IMR-90 (cell line): ENCODE data around the gene CLEC4D. TPM values are rescaled to one million over a fixed set of nuclear protein-coding genes. Genes with fewer than 3 reads are reported as not detected.

Source experiments
- ATAC-seq: fragments of 200-7000 bp; cut with Tn5 transposase; 2 replicates; pipeline ENCODE4 v1.9.1; 2020; ENCODE audit warnings: low read depth, mild to moderate bottlenecking, moderate library complexity
- BruUV-seq: library from RNA; stranded (reverse); fragments of 400-500 nt; replicated peaks from 2 replicates; lab custom pipeline; 2021; lab: Mats Ljungman, UMichigan
- CTCF ChIA-PET: fragments of 300-600 bp; formaldehyde crosslinking; extraction: SDS; loops from one replicate; lab custom pipeline; 2021; ENCODE audit warnings: antibody characterized with exemption; lab: Yijun Ruan, JAX
- POLR2A ChIA-PET: fragments of 300-600 bp; sonication (Branson Sonifier 250); formaldehyde crosslinking; loops from one replicate; lab custom pipeline; 2022; ENCODE audit warnings: antibody characterized with exemption; ENCODE audit not compliant: unreplicated experiment; lab: Charles Lee
- DNase-seq: peaks from one replicate; pipeline ENCODE4 v3.0.0; 2013
- H2AFZ ChIP-seq: replicated peaks from 2 replicates; pipeline ENCODE3; 2013; ENCODE audit warnings: low read length, mild to moderate bottlenecking; ENCODE audit not compliant: poor library complexity
- H2AK5ac ChIP-seq: 2 replicates; pipeline ENCODE4 v1.6.1; 2013; ENCODE audit warnings: low read depth, low read length, inconsistent platforms
- H2AK9ac ChIP-seq: replicated peaks from 2 replicates; pipeline ENCODE3; 2013; ENCODE audit warnings: mild to moderate bottlenecking, low read depth, low read length, moderate library complexity; ENCODE audit not compliant: poor library complexity
- H2BK120ac ChIP-seq: 2 replicates; pipeline ENCODE4 v1.6.1; 2013; ENCODE audit warnings: low read depth, low read length, inconsistent platforms
- H2BK15ac ChIP-seq: 3 replicates; pipeline ENCODE4 v1.6.1; 2013; ENCODE audit warnings: low read depth, low read length, inconsistent platforms
- H2BK20ac ChIP-seq: 2 replicates; pipeline ENCODE4 v1.6.1; 2013; ENCODE audit warnings: low read depth, mild to moderate bottlenecking, inconsistent platforms, low read length, moderate library complexity
- H2BK5ac ChIP-seq: 2 replicates; pipeline ENCODE4 v1.6.1; 2013; ENCODE audit warnings: mild to moderate bottlenecking, low read depth, low read length, inconsistent platforms; ENCODE audit not compliant: poor library complexity, severe bottlenecking
- H3K14ac ChIP-seq: replicated peaks from 2 replicates; pipeline ENCODE4 v1.6.1; 2013; ENCODE audit warnings: low read depth, low read length, inconsistent platforms
- H3K18ac ChIP-seq: 2 replicates; pipeline ENCODE4 v1.6.1; 2013; ENCODE audit warnings: low read depth, low read length, control low read depth
- H3K23ac ChIP-seq: 2 replicates; pipeline ENCODE4 v1.6.1; 2013; ENCODE audit warnings: low read depth, low read length, inconsistent platforms
- H3K27ac ChIP-seq: 2 replicates; pipeline ENCODE4 v1.5.1; 2013; ENCODE audit warnings: mild to moderate bottlenecking, control low read depth, low read length; ENCODE audit not compliant: insufficient read depth
- H3K27me3 ChIP-seq: 2 replicates; pipeline ENCODE4 v1.6.1; 2013; ENCODE audit warnings: low read length; ENCODE audit not compliant: control insufficient read depth, insufficient read depth
- H3K36me3 ChIP-seq: 2 replicates; pipeline ENCODE4 v1.6.1; 2013; ENCODE audit warnings: low read length, mixed read lengths; ENCODE audit not compliant: control insufficient read depth, insufficient read depth
- H3K4ac ChIP-seq: 2 replicates; pipeline ENCODE4 v1.6.1; 2013; ENCODE audit warnings: low read depth, low read length, inconsistent platforms
- H3K4me1 ChIP-seq: 2 replicates; pipeline ENCODE4 v1.6.1; 2013; ENCODE audit warnings: low read length, mixed read lengths; ENCODE audit not compliant: control insufficient read depth, insufficient read depth
- H3K4me2 ChIP-seq: 2 replicates; pipeline ENCODE4 v1.6.1; 2013; ENCODE audit warnings: low read depth, mild to moderate bottlenecking, control low read depth, low read length, moderate library complexity
- H3K4me3 ChIP-seq: 2 replicates; pipeline ENCODE4 v1.5.1; 2013; ENCODE audit warnings: low read depth, mild to moderate bottlenecking, control low read depth, low read length, moderate library complexity; ENCODE audit not compliant: insufficient read depth
- H3K56ac ChIP-seq: 2 replicates; pipeline ENCODE4 v1.6.1; 2013; ENCODE audit warnings: low read length, inconsistent platforms; ENCODE audit not compliant: insufficient read depth; ENCODE audit errors: extremely low read depth
- H3K79me1 ChIP-seq, 2 experiments: 2 replicates each; pipeline ENCODE4 v1.6.1; 2013; ENCODE audit warnings: low read length in 2 of 2, inconsistent platforms in 1 of 2, low read depth in 1 of 2
- H3K9ac ChIP-seq: 2 replicates; pipeline ENCODE4 v1.6.1; 2013; ENCODE audit warnings: low read depth, low read length, control low read depth
- H3K9me1 ChIP-seq: 2 replicates; pipeline ENCODE4 v1.6.1; 2013; ENCODE audit warnings: low read length, inconsistent platforms; ENCODE audit not compliant: insufficient read depth
- H3K9me3 ChIP-seq: 2 replicates; pipeline ENCODE4 v1.6.1; 2013; ENCODE audit warnings: low read length; ENCODE audit not compliant: control insufficient read depth, insufficient read depth
- H4K20me1 ChIP-seq: 2 replicates; pipeline ENCODE4 v1.6.1; 2013; ENCODE audit warnings: low read length, inconsistent platforms; ENCODE audit not compliant: insufficient read depth
- H4K5ac ChIP-seq: 2 replicates; pipeline ENCODE4 v1.6.1; 2013; ENCODE audit warnings: mild to moderate bottlenecking, low read depth, low read length, control low read depth
- H4K8ac ChIP-seq, 2 experiments: 2 replicates each; pipeline ENCODE4 v1.6.1; 2013; ENCODE audit warnings: low read depth in 2 of 2, low read length in 2 of 2, control low read depth in 1 of 2, inconsistent platforms in 1 of 2
- H4K91ac ChIP-seq: 2 replicates; pipeline ENCODE4 v1.6.1; 2013; ENCODE audit warnings: low read depth, low read length, inconsistent platforms; ENCODE audit not compliant: insufficient read depth
- BHLHE40 ChIP-seq: fragments of 150-350 bp; IDR thresholded peaks from 2 replicates; pipeline ENCODE4 v1.6.1; 2016; ENCODE audit warnings: mild to moderate bottlenecking, low read depth, low read length
- CEBPB ChIP-seq: IDR thresholded peaks from 2 replicates; pipeline ENCODE4 v1.6.1; 2012; ENCODE audit warnings: low read depth, low read length, improper control_type of control experiment
- FOS ChIP-seq: fragments of 150-350 bp; IDR thresholded peaks from 2 replicates; pipeline ENCODE4 v1.6.1; 2016; ENCODE audit warnings: low read depth, low read length
- MXI1 ChIP-seq: IDR thresholded peaks from 2 replicates; pipeline ENCODE4 v1.6.1; 2012; ENCODE audit warnings: low read depth, mild to moderate bottlenecking, low read length, moderate library complexity, borderline replicate concordance
- RAD21 ChIP-seq: IDR thresholded peaks from 2 replicates; pipeline ENCODE4 v1.6.1; 2012; ENCODE audit warnings: low read length, improper control_type of control experiment
- SMC3 ChIP-seq: fragments of 150-350 bp; IDR thresholded peaks from 2 replicates; pipeline ENCODE4 v1.6.1; 2016; ENCODE audit warnings: low read depth, mild to moderate bottlenecking, antibody characterized with exemption, low read length, moderate library complexity
- WGBS, 2 experiments: methylation state at CpG; one replicate each; pipeline versions ENCODE4 v1.1.5 to v1.1.7; 2013; ENCODE audit warnings: missing lambda C conversion rate in 2 of 2; ENCODE audit not compliant: insufficient read length in 1 of 2; ENCODE audit errors: extremely low coverage in 2 of 2; 5-methylcytosine and 5-hydroxymethylcytosine counted together
- dilution Hi-C: fragments of 300-500 bp; cut with HindIII; formaldehyde crosslinking; loops from one replicate; pipeline ENCODE4 v1.14.3; 2018; ENCODE audit warnings: low sequenced_read_pairs; ENCODE audit not compliant: unreplicated experiment
- in situ Hi-C: fragments of 300-500 bp; cut with MboI; formaldehyde crosslinking; loops from 3 replicates; pipeline ENCODE4 v1.14.3; 2019; ENCODE audit warnings: low sequenced_read_pairs, inconsistent platforms, mixed read lengths
- intact Hi-C: fragments of 100-400 bp; cut with micrococcal nuclease; formaldehyde crosslinking; loops from 2 replicates; pipeline ENCODE4 v1.10.0; 2022
- polyA plus RNA-seq, 3 experiments: library from polyadenylated mRNA; depleted of rRNA; stranded (reverse); fragments of >200 nt; gene quantifications; 2 replicates each; pipeline ENCODE4 v1.2.3, GENCODE V29; 2012; ENCODE audit warnings: low replicate concordance in 1 of 3
- total RNA-seq: library from RNA; depleted of rRNA; stranded (reverse); fragments of >200 nt; gene quantifications from 2 replicates; pipeline ENCODE4 v1.2.3, GENCODE V29; 2012
- TF ChIP-seq, protein P1 (sequence below): fragments of 150-350 bp; IDR thresholded peaks from 2 replicates; pipeline ENCODE4 v1.6.1; 2017; ENCODE audit warnings: mild to moderate bottlenecking, antibody characterized with exemption, low read length, low read depth

CLEC4D gene
- total and polyA plus RNA-seq, 2 of the 4 experiments (the other 2 are of a cell fraction) = not detected

DNA sequence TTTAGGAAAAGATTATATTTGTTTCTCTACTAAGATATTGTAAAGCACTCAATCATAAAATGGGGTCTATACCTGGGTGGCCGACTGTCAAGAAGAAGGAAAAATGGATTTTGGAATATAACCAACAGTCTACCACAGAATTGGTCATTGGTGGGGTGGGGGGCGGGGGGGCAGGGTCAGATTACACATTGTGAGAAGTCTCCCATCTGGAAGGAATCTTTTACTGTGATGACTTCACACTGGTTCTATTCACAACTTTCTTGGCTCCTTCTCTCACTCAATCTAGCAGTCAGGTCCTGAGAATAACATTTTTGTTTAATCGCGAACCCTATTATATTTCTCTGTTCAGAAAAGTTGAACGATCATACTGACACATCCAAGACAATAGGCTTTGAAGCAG lies 36.1 kb downstream of the CLEC4D start:
- H3K56ac ChIP-seq = no peak overlapping the region
- H3K9ac ChIP-seq = no peak overlapping the region
- in situ Hi-C loops (no loop called here), intact Hi-C loops (loop anchor here (10.0 kb wide), 1 partner anchor 345 kb away; no protein-coding TSS in a partner anchor), dilution Hi-C loops (no loop called here)
- H2AK5ac ChIP-seq = no peak overlapping the region
- H3K4me1 ChIP-seq = no peaks in the 10 kb centered on the region
- ATAC-seq = no peak
- H4K20me1 ChIP-seq = no peaks in the 10 kb centered on the region
- H3K4me3 ChIP-seq = no peak overlapping the region
- H2AFZ ChIP-seq = no peak overlapping the region
- CTCF ChIA-PET = no interaction called here
- H3K27me3 ChIP-seq = no peaks in the 10 kb centered on the region
- no peak overlapping the region for H2BK120ac ChIP-seq
- no peak overlapping the region for H4K5ac ChIP-seq
- POLR2A ChIA-PET = no interaction called here
- H3K18ac ChIP-seq = no peak overlapping the region
- no CpG with 5 or more reads among the region's 5 CpGs for WGBS, 2 experiments
- H3K79me1 ChIP-seq = no peaks in the 10 kb centered on the region
- H2BK5ac ChIP-seq = no peak overlapping the region
- no peak overlapping the region for H2AK9ac ChIP-seq
- no TSS peak for BruUV-seq
- no peak overlapping the region for H3K14ac ChIP-seq
- no peak overlapping the region for H2BK15ac ChIP-seq
- no peak overlapping the region for H3K23ac ChIP-seq
- no peak overlapping the region for H4K91ac ChIP-seq
- H3K9me1 ChIP-seq = no peaks in the 10 kb centered on the region
- H2BK20ac ChIP-seq = no peak overlapping the region
- no peak overlapping the region for H3K4me2 ChIP-seq
- no peak overlapping the region for H3K4ac ChIP-seq
- H3K9me3 ChIP-seq = no peaks in the 10 kb centered on the region
- TF ChIP-seq BHLHE40 (no peak), RAD21 (no peak), CEBPB (no peak), SMC3 (no peak), FOS (no peak), MXI1 (no peak)
- TF ChIP-seq, protein P1, sequence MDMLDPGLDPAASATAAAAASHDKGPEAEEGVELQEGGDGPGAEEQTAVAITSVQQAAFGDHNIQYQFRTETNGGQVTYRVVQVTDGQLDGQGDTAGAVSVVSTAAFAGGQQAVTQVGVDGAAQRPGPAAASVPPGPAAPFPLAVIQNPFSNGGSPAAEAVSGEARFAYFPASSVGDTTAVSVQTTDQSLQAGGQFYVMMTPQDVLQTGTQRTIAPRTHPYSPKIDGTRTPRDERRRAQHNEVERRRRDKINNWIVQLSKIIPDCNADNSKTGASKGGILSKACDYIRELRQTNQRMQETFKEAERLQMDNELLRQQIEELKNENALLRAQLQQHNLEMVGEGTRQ = no peak
- no peak for DNase-seq
- H3K36me3 ChIP-seq = no peaks in the 10 kb centered on the region
- no peak overlapping the region for H3K27ac ChIP-seq
- H4K8ac ChIP-seq = no peak overlapping the region
